ENCODE data around the gene PTPRCAP.

Gene PTPRCAP

GRCh38 chr11:67396259-67396581 is 41.3 kb downstream of the PTPRCAP start:
- DNase-seq (ENCODE audit: low read depth) = no peak

- no peak for DNase-seq (ENCODE audit: low read depth)
Observed at GRCh38 chr11:67395555-67396258, 41.8 kb downstream of the PTPRCAP start.

DNA sequence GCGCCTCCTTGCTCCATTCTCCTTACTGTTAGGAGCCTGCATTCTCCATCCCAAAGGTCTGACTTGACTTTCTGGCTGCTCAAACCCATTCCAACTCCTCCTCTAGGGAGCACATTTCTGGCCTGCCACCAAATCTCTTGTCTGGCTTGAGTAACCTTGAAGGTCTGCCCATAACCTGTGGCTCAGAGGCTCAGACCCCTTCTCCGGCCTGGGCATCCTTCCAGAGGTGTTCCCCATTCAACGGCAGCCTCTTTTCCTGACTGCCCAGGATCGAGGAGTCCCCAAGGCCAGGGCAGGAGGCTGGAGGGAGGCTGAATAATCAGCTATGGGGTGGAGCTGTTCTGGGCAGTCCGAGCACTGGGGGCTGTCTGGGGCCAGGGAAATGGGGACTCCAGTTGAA is 43.5 kb downstream of the PTPRCAP start:
- no peak for DNase-seq (ENCODE audit: low read depth)

DNA sequence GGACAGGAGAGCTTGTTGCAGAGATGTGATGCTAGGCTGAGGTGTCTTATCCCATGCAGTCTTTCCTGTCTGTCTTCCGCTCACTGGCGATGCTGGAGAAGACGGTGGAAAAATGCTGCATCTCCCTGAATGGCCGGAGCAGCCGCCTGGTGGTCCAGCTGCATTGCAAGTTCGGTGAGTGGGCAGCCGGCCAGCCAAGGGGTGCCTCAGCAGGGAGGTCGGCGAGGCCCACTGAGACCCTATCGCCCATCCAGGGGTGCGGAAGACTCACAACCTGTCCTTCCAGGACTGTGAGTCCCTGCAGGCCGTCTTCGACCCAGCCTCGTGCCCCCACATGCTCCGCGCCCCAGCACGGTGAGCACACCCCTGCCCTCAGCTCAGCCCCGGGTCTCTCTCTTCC is 44.0 kb downstream of the PTPRCAP start:
- no peak for DNase-seq (ENCODE audit: low read depth)

DNA sequence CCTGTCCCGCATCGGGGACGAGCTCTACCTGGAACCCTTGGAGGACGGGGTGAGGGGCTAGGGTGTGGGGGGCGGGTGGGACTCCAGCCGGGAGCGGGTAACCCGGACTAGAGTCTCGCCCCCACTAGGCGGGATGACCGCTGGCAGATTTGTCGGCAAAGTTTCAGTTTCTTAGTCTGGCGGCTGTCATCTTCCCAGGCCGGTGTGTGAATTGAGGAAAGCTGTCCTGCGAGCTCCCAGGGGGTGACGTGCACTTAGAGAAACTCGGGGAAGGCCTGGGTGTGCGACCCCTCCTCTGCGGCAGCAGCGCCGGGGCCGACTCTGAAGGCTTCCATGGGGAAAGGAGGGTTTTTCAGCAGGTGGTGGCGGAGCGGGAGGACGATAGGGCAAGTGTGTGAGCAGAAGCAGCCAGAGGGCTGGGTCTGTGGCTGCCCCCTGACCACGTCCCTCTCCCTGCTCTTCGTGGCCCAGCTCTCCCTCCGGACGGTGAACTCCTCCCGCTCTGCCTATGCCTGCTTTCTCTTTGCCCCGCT is 45.2 kb downstream of the PTPRCAP start:
- DNase-seq (ENCODE audit: low read depth) = no peak

DNA sequence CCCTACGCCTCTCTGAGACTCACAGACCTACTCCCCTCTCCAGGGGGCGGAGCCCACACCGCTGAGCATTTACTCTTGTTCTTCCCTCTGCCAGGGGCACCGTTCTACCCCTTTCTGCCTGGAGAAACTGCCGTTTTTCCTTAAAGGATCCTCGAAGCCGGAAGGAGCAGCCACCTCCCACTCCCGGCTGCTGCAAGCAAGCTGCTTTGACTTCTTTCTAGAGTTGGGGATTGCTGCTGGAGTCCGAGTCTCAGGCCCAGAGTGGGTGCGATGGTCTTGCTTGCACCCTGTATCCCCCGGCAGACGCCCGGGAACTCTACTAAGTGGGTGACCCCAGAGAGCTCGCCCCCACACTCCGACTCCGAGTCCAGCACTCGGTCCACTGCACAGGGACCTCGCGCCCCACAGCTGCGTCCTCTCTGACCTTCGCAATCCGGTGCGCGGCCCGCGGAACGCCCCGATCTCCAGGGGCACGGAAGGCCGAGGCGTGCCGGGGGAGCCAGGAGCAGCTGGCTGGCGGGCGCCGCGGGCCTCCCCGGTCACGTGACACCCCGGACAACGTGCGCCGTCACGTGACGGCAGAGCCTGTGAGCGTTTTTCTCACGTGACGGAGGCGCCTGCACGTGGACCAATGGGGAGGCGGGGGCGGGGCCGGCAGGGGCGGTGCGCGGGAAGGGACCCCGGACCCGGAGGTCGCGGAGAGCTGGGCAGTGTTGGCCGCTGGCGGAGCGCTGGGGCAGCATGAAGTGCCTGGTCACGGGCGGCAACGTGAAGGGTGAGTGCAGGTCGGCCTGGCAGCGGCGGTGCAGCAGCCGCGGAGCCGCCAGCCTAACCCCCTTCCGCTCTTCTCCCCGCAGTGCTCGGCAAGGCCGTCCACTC is 45.9 kb downstream of the PTPRCAP start, which contains the start of gene RAD9A:
Gene RAD9A (plus strand): TSS at position 683 of the 879 bp plus-strand sequence. CDS start 59 bp downstream, at position 742.
- peak; percentile 86 for DNase-seq (ENCODE audit: low read depth)

DNA sequence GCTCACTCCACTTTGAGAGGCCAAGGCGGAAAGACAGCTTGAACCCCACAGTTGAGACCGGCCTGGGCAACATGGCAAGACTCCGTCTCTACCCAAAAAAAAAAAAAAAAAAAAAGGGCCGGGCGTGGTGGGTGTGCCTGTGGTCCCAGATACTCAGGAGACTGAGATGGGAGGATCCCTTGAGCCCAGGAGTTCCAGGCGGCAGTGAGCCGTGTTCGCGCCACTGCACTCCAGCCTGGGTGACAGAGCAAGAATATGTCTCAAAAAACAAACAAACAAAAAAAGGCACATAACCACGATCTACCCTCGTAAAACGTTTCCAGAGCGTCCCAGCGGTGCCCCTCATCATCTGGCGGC is 46.6 kb downstream of the PTPRCAP start:
- DNase-seq (ENCODE audit: low read depth) = no peak

GRCh38 chr11:67389477-67389876 is 48.0 kb downstream of the PTPRCAP start:
- no peak for DNase-seq (ENCODE audit: low read depth)

DNA sequence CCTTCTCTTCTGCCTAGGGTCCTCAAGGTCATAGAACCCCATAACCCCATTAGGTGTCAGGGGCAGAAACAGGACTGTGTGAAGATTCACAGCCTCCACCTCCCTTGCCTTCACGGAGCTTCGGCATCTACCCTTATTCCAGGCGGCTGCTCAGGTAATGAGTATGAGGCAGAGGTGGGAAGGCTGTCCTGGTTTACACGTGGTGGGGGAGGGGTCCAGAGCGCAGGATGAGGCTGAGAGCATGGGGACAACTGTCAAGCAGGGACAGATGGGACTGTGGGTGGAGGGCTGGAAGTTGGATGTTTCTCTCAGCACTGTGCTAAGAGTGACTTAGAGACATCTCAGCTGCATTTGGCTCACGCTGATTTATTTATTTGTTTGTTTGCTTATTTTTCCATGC is 50.0 kb downstream of the PTPRCAP start:
- DNase-seq (ENCODE audit: low read depth) = no peak

GRCh38 chr11:67387069-67387468 is 50.4 kb downstream of the PTPRCAP start:
- no peak for DNase-seq (ENCODE audit: low read depth)

Measured in stimulated activated CD8-positive, alpha-beta memory T cell treated with anti-CD3 and anti-CD28 coated beads, Interleukin-12 subunit alpha, Interleukin-12 subunit beta, amount 100 ng/mL, for 1 hour (primary cell).